Superior temporal gyrus (tissue), 1 donor: Measurements from ENCODE around the gene PIGL.
"Not testable (repeated sequence)": the region's sequence is repeated elsewhere in the genome, so short reads cannot be mapped to it uniquely, and the experiment has no call there.

Source experiments
- DNase-seq: peaks from one replicate; pipeline ENCODE4 v3.0.0-alpha.2; 2016; ENCODE audit errors: extremely low spot score

The PIGL gene

DNA sequence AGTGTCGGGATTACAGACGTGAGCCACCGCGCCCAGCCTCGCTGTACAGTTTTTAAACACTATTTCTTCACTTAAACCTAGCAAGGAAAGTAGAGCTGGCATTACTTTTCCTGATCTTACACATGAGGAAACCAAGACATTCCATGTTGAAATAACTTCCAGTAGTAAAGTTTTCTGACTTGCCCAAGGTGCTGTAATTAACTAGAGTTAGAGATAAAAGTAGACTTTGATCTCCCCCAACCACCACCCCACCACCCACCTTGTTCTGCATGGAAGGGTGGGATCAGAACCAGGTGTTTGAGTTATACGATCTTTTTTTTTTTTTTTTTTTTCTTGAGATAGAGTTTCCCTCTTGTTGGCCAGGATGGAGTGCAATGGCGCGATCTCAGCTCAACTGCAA is 89.2 kb downstream of the PIGL start:
- no peak for DNase-seq

DNA sequence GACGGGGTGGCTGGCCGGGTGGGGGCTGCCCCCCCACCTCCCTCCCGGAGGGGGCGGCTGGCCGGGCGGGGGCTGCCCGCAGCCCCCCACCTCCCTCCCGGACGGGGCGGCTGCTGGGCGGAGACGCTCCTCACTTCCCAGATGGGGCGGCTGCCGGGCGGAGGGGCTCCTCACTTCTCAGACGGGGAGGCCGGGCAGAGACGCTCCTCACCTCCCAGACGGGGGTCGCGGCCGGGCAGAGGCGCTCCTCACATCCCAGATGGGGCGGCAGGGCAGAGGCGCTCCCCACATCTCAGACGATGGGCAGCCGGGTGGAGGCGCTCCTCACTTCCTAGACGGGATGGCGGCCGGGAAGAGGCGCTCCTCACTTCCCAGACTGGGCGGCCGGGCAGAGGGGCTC is 95.1 kb downstream of the PIGL start:
- not testable (repeated sequence) for DNase-seq

DNA sequence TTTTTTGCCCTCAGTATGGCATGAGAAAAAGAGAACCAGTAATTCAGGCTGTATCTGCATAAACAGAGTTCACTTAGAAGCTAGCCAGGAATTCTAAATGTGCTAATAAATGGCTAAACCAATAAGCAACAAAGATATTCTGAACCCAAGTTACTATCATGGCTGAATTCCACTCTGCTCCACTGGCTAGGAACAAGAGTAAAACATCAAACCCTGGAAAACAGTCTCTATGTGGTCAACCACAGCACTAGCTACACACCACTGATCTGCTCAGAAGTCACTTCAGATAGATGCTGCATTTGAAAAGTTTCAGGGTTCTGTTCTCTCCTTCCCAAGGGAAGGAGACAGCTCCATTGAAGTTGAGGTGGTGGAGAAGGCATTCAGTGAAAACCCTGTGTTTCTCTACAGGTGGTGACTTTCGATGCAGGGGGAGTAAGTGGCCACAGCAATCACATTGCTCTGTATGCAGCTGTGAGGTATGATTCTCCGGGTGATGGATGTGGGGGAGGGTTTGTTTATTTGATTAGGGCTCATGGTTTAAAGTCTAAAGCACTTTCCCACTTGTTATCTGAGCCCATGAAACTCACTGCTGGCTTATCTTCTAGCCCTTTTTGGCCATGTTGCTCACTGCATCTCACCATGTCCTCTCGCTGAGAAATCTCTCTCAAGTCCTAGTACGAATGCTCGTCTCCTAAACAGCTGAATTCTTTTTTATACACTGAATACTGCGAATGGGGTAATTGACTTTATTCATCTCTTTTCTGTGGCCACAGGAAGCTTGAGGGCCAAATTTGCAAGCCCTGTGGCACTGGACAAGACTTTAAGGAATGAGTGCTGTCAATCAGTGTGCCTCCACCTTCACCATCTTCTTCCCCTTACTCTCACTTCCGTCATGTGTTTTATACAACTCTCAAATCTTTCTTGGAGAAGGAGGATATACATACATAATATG is 96.4 kb downstream of the PIGL start:
- DNase-seq, result no peak

DNA sequence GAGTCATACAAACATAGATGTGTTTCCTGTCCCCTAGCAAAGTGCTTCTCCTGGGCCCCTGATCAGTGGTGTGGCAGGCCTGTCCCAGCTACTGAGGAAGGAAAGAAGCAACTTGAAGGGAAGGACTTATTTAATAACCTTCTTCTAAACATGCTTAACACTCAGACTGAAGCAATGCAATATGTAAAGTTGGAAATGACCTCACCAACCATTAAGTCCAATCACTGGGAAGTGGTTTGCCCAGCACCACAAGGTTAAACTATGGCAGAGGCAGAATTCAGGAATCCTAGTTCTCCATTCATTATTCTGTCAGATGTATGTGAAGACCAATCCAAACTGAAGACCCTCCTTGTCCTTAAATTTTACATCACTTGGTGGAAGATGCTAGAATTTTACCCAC is 97.2 kb downstream of the PIGL start:
- DNase-seq, result no peak

DNA sequence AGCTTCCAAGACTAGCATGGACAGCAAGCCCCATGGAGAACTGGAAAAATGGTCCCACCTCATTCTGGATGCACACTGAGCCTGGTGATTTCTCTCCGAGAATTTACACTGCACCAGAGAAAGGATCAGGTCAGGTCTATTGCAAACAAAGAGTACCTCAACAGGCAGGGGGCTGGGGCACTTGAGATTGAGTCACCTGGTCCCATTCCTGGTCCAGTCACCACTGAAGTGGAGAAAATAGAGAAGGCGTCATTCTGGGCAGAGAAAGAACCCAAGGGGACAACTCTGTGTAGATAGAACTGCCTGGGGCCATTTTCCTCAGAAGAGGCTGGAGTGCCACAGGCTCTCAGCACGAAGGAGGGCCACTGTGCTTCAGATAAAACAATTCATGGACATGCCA is 97.8 kb downstream of the PIGL start:
- no peak for DNase-seq

DNA sequence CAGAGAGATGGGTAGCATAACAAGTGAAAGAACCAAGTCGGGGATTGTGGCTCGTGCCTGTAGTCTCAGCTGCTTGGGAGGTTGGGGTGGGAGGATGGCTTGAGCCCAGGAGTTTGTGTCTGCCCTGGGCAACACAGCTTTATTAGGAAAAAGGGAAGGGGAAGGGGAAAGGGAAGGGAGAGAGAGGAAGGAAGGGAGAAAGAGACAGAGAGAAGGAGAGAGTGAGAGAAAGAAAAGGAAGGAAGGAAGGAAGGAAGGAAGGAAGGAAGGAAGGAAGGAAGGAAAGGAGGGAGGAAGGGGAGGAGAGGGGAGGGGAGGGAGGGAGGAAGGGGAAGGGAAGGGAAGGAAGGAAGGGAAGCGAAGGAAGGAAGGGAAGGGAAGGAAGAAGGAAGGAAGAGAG is 103.0 kb downstream of the PIGL start:
- no peak for DNase-seq

DNA sequence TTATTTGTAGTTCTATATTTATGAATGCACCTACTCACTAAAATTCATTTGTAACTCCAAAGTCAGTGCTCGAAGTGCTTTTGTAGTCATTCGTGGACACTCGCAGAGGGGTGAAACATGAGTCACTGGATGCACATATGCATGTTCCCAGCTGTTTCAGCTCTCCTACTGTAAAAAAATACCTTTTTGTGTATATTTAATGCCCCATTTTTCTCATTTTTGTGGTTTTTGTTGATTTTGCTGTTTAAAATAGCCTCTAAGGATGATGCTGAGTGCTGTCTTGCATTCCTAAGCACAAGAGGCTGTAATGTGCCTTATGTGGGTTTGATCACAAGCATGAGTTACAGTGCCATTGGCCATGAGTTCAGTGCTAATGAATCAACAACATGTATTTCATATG is 105.6 kb downstream of the PIGL start:
- no peak for DNase-seq

DNA sequence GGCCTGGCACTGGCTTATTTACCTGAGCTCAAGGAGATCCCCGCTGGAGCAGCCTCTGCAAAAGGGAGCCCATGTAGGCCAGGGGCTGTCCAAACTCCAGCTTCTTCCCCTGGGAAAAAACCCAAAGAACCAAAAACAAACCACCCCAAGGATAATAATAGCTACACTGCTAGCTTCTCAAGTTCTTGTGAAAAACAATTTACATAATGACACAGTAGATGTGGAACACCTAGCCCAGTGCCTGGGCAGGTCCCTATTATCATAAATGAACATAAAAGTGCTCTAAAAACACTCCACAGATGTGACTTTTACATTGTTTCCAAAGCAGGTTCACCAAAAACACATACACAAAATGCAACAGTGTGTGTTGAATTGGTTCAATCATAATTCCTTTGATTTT is 109.0 kb downstream of the PIGL start:
- peak; percentile 22 for DNase-seq

DNA sequence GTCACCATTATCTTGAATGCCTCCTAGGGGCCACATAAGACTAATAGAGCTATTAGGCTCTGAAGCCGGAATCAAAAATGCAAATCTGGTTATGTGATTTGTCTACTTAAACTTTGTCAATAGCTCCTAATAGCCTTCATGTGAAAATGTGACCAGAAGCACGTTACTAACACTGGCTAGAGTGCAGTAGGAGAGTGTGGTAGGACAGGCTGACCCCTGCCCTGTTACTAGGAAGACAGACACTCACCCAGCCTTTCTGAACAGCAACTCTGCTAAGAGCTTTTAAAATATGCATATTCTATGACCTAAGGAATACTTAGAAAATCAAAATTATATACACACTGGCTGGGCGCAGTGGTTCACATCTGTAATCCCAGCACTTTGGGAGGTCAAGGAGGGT is 110.0 kb downstream of the PIGL start:
- DNase-seq, result no peak

DNA sequence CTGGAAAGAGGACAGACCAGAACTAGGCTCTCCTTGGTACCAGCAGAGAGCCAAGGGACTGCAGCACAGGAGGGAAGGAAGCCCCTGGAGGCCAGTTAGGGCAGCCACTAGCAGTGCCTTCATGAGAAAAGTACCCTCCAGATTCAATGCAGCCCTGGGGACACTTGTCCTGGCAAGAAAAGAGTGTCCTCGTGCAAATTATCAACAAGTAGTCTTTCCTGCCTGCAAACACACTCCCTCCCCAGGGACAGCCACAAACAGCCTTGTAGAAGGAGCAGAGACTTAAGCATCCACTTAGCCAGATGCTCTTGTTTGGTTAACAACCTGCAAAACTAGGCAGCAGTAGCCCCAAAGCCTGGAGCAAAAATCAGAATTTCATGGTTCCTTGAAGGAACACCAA is 112.0 kb downstream of the PIGL start:
- DNase-seq, result no peak

DNA sequence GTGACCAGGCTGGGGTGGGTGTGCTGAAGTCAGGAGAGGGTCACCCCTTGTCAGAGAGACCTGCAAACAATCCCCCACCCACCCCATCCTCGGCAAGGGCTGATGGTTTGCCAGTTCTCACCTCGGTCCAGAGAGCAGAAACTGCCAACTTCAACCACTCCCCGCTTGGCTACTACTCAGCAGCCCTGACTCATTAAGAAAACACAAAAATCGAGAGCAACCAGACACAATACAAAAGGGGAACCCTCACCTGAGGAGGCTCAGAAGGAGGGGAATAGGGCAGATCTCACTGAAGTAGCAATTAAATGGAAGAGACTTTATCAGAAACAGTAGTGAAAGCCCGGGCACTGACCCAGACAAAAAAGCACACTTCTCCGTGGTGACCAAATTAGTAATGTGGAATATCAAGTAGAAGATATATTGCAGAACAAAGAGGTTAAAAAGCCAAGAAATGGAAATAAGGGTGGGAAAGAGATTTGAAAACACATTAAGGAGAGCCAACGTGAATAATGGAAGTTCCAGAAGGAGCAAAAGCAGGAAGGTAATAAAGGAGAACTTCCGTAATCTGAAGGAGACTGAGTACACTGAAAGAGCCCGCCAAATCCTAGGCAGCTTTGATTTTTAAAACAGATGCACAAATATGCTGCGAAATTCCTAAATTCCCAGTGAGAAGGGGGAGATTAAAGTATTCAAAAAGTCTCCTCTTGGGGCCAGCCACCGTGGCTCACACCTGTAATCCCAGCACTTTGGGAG is 112.7 kb downstream of the PIGL start:
- no peak for DNase-seq

DNA sequence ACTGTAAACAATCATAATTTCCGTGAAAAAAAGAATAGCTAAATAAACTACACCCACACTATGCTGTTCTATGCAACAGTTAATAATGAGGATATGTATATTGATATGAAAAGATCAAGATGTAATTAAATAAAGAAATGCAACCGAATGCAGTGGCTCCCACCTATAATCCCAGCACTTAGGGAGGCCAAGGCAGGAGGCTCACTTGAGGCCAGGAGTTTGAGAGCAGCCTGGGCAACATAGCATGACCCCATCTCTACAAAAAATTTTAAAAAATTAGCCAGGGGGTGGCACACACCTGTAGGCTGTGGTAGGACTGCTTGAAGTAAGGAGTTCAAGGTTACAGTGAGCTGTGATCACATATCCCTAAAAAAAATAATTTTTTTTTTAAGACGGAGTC is 121.4 kb downstream of the PIGL start:
- no peak for DNase-seq

DNA sequence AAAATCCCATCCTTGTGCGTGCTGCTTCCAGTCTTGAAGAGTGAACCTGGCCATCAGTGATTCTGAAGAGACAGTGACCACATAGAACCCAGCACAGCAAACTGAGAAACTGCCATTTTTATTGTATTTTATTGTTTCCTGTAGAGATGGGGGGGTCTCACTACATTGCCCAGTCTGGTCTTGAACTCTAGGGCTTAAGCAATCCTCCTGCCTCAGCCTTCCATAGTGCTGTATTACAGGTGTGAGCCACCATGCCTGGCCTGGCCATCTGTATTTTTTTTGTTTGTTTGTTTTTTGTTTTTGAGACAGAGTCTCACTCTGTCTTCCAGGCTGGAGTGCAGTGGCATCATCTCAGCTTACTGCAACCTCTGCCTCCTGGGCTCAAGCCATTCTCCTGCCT is 122.4 kb downstream of the PIGL start:
- no peak for DNase-seq

DNA sequence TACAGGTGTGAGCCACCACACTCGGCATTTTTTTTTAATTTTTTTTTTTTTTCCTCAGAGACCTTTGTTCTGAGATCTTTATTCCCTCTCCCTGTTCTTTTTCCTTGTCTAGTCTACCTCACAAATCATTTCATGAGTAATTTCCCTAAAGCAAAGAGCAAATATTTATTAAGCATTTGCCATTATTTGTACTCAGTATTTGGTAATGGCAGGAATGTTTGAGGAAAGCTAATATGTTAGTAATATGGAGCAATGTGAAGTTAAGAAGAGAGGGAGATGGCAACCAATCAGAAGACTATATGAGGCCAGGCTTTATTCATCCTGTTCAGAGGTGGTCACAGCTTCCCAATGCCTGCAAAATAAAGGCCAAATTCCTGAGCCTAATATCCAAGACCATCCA is 122.9 kb downstream of the PIGL start:
- DNase-seq, result no peak

DNA sequence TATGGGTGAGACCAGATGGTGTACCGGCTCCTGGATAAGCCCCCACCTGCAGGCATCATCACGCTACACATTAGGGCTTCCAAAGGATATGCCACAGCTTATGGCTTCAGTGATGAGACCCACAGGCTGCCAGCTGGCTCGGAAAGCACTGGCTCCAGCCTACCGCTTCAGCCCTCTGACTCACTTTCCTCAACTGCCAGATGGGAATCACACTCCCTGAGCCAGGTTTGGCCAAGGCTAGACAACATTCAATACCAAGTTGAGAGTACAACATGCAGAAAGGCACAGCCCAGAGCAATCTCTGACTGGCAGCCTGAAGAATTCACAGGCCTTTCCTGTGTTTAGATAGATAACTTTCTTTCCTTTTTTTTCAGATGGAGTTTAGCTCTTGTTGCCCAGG is 126.0 kb downstream of the PIGL start:
- peak; percentile 39 for DNase-seq

DNA sequence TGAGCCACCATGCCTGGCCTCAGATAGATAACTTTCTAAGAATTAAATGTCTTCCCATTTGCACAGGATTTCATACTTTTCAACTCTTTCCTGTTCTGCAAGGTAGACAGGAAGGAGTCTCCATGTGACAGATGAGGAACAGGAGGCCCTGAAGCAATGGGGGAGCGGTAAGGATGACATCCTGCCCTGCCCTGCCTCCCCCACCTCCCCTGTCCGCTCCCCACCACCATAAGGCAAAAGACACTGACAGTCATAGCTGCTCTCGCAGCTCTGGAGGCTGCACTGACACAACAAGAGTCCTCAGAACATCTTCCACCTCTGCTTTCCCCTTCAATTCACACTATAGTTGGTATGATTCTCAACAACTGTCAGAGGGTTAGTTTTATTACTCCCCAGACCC is 126.6 kb downstream of the PIGL start:
- DNase-seq, result no peak

DNA sequence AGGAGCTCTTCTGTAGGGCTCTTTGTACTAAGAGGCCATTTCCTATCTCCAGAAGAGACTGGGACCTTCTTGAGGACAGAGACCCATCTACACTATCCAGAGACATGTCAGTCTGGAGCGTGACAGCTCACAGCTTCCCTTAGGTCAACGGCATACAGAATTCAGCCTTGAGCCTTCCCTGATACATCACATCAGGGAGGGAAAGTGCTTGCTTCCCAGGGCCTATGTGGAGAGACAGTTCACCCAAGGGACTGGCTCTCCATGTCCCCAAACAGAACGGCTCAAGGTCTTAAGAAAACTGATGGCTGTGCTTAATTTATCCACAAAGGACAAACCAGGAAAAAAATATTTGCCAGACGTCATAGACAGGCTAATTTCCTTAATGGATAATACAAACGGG is 128.6 kb downstream of the PIGL start:
- DNase-seq, result no peak

DNA sequence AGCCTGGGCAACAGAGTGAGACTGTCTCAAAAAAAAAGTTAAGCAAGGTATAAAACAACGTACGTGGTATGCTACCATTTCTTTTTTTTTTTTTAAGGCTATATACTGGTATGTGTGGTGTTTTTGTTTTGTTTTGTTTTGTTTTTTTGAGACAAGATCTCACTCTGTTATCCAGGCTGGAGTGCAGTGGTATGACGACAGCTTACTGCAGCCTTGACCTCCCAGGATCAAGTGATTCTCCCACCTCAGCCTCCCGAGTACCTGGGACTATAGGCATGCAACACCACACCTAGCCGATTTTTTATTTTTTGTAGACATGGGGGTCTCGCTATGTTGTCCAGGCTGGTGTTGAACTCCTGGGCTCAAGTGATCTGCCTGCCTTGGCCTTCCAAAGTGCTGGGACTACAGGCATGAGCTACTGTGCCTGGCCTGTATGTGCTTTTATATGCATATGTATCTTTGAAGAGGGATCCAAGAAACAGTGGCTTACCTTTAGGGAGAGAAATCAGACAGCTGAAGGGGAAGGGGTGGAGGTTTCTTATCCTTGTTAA is 129.8 kb downstream of the PIGL start:
- no peak for DNase-seq

DNA sequence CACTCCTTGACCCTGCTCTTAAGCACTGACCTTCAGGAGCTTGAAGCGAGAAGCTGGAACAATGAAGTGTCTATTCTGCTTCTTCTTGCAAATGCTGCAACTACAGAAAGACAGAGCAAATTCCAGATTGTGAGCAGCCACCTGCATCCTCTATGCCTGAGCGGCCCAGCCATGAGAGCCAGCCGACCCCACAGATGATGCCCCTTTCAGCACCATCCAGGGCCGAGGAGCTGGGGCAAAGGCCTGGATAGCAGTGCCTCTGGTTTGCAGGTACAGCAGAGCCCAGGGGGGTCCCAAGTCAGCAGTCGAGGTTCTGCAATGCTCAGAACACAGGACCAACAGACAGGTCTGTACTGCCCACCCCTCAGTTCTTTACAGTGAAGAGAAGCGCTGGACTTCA is 131.6 kb downstream of the PIGL start:
- DNase-seq, result no peak

DNA sequence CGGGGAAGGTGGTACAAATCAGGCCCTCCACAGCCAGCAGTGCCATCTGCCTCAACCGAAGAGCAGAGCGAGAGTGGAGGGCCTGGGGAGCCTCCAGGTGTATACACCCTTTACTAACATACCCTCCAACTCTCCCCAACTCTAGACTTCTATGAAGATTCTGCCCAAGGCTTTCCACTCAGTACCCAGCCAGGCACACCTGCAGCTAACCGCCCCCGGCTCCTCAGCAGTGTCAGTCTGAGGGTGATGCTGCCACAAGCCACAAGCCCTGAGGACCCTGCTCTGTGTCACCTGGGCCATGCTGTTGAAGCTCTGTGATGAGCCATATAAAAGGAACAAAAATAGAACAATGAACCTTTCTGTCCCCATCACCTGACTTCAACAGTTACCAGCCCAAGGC is 132.4 kb downstream of the PIGL start:
- DNase-seq, result no peak

DNA sequence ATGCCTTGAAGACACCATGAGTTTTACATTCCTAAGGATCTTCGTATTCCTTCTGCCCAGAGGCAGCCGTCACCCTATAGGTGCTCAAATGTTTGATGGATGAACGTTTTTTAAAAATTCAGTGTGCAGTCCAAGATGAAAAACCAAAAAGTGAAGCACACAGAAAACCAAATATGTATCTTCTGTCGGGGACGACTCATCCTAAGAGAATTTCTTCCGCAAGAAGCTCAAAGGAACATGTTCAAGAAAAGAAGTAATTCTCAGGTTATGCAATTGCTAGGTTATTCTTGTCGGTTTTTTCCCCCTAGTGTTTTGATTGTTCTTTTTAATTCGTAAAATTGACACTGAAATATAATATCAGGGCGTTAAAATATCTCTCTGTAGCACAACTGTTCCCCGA is 134.8 kb downstream of the PIGL start:
- DNase-seq, result no peak

DNA sequence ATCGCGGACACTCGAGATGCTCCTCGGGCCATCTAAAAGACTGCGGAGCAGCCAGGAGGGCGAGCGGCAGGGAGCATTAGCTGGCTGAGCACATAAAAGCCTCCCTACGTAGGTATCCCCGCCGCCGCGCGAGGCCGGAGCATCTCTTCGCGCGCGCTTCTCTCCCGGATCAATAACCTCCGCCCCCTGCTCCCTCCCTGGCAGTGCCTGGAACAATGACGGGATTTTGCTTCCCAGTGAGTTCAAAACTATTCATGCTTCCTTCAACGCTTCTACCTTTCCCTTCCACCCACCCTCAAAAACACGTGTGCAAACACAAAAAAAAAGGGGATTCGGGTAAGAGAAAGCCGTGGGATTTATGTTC is 135.3 kb downstream of the PIGL start:
- peak; percentile 48 for DNase-seq
